Smooth muscle cell of the coronary artery (primary cell): Measurements from ENCODE around the gene EPB41L2. TPM values are rescaled to one million over a fixed set of nuclear protein-coding genes. Genes with fewer than 3 reads are reported as not detected.

Source experiments
- total RNA-seq: library from RNA; depleted of rRNA; stranded (reverse); fragments of >200 nt; gene quantifications from 2 replicates; pipeline ENCODE4 v1.2.3, GENCODE V29; 2014; ENCODE audit warnings: low replicate concordance

EPB41L2 gene
- 52.9 and 105 TPM in 2 replicates for total RNA-seq

DNA sequence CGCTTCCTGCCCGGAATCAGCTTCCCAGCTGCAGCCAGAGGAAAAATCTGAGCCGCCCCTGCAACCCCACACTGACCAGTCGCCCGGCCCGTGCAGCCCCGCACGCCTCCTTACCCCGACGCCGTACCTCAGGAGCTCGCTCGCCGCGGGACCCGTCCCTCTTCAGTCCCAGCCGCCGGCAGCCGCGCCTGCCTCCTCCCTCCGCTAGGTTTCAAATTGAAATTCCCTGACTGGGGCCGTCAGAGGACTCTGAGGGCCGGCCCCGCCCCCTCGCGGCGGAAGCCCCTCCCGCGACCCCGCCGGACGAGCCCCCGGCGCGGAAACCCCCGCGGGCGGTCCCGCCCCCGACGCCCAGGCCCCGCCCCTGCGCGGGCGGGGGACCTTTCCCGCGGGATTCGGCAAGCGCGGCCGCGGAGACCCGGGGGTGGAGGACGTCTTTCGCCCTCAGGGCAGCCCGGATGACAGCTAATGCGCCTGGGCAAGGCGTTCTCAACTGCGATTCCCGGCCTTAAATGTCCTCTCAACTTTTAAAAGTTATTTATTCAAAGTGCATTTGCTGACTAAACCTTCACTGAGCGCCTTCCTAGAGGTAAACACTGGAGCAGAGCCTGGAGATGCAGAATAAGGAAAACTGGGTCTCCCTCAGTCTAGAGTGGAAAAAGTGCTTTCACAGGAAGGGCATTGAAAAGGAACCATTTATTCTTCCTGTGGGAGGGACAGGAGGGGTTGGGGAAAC, at the start of gene EPB41L2:
Gene EPB41L2, minus strand, starts transcription at position 218 of the 736 bp plus-strand sequence. CDS start 106,760 bp downstream, outside the sequence.

DNA sequence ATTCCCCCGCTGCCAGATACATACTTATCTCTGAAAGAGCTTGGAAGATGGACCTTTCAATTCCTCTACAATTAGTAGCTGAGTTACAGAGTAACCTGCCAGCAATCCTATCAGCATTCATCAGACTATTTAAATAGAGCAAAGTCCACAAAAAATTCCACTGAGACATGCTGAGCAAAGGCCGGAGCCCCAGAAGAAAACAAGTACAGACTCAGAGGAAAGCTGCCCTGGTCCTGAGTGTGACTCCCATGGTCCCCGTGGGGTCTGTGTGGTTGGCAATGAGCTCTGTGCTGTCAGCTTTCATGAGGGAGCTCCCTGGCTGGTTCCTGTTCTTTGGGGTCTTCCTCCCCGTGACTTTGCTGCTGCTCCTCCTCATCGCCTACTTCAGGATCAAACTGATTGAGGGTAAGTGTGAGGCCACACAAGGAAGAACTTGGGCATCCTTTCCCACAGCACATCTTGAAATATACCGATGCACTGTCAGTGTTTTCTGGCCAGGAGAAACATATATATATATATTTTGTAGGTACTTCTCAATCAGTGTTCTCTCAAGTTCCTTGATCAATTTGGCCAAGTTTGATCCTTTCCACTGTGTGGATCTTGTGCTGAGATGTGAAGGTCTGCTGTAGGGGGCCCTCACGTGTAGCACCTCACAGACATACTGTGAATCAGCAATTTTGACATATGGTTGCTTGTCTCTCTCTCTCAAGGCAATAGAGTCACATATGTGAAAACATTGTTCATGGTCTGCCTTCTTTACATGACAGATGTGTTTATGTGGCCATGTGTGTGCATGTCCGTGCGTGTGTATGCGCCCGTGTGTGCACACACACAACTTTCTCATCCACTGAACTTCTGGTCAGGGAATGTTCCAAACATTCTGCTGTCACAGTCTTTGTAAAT, 235.5 kb downstream of the EPB41L2 start, which contains the start of gene SMLR1:
Gene SMLR1, plus strand, starts transcription at position 160 of the 903 bp plus-strand sequence. Its CDS starts 8 bp downstream, at position 168.

Other genes with a start within 250 kb of the EPB41L2 start
- not detected in 2 replicates for gene SMLR1, start 235.8 kb downstream of the EPB41L2 start, total RNA-seq
- 6.1 and 12.0 TPM in 2 replicates for gene AKAP7, start 72.2 kb upstream of the EPB41L2 start, total RNA-seq